HG02970 (cell line): ENCODE data around the gene BRD9.
"Not testable (repeated sequence)": the region's sequence is repeated elsewhere in the genome, so short reads cannot be mapped to it uniquely, and the experiment has no call there.

ENCODE experiments used
- ATAC-seq: cut with Tn5 transposase; IDR thresholded peaks from one replicate; pipeline ENCODE4 v1.9.1; 2021; ENCODE audit warnings: mild to moderate bottlenecking, moderate library complexity, moderate number of reproducible peaks; ENCODE audit not compliant: unreplicated experiment, low FRiP score

BRD9 gene

DNA sequence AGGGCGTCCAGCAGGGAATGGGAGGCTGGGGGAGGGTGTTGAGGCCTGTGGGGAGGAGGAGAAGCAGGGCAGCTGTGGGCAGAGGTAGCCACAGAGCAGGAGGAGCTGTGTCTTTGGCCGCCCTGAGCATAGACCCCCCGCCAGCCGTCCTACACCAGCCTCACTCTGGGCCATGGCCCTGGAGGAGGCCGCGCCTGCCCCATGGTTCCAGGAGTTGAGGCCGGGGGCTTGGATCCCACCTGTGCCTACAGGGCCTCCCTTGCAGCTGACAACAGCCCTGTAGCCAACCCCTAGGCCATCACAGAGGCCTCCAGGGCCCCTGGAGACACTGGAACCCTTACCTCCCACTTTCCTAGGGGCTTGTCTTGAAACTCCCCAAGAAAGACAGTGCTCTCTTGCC lies 44.9 kb downstream of the BRD9 start:
- ATAC-seq = not testable (repeated sequence)

GRCh38 chr5:847212-847611 lies 45.4 kb downstream of the BRD9 start:
- not testable (repeated sequence) for ATAC-seq

GRCh38 chr5:846602-847091 lies 46.0 kb downstream of the BRD9 start:
- ATAC-seq = not testable (repeated sequence)

DNA sequence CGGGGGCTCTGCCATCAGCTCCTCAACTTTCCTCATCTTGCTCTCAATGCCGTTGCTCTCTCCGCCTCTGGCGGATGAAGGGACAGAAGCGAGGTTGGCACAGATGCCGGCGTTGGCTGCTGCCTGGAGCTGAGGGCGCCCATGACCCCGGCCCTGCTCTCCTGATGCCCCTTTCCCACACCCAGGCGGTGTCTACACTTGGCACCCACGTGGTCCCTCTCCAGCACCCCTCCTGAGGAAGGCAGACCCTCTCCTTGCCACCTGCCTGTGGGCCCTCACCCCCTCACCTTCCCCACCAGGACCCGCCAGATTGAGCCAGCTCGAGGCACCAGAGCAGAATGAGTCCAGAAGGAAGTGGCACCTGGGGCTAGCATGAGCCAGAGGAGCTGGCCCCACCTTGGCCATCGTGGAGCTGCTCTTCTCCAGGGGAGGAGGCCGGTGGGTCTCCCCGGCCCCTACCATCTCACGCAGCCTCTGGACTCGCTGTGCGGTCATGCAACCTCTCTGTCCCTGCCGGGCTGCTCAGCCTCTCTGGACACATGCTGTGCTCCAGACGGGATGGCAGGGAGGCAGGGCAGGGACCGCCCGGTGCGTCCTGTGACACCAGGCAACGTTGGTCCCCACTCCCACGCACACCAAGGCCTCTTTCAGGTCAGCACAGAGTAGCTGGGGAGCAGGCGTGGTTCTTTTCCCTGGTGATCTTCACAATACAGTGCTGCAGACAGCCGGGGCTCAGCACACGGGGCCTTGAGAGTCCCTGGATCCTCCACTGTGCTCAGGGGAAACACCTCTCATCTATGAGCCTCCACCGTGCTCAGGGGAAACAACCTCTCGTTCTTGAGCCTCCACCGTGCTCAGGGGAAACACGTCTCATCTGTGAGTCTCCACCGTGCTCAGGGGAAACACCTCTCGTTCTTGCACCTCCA lies 46.7 kb downstream of the BRD9 start:
- not testable (repeated sequence) for ATAC-seq

GRCh38 chr5:845031-845675 lies 47.4 kb downstream of the BRD9 start:
- not testable (repeated sequence) for ATAC-seq

GRCh38 chr5:844426-844825 lies 48.2 kb downstream of the BRD9 start:
- not testable (repeated sequence) for ATAC-seq

GRCh38 chr5:843926-844325 lies 48.7 kb downstream of the BRD9 start:
- ATAC-seq = not testable (repeated sequence)

DNA sequence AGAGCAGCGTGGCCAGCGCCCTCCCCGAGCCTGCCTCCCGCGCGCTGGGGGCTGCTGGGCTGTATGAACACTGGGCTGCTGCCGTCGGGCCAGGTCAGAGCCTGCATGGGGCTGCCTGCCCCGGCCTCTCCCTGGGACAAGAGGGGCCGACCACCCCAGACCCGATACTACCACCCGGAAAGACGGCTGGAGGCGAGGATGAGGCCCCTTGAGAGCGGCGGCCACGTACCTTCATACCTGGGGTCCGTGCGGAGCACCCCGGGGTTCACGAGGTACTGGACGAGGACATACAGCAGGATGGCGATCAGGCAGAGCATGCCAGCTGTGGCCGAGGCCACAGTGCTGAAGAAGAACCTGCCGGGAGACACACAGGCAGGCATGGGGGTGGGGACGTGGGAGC lies 49.2 kb downstream of the BRD9 start:
- ATAC-seq = not testable (repeated sequence)

DNA sequence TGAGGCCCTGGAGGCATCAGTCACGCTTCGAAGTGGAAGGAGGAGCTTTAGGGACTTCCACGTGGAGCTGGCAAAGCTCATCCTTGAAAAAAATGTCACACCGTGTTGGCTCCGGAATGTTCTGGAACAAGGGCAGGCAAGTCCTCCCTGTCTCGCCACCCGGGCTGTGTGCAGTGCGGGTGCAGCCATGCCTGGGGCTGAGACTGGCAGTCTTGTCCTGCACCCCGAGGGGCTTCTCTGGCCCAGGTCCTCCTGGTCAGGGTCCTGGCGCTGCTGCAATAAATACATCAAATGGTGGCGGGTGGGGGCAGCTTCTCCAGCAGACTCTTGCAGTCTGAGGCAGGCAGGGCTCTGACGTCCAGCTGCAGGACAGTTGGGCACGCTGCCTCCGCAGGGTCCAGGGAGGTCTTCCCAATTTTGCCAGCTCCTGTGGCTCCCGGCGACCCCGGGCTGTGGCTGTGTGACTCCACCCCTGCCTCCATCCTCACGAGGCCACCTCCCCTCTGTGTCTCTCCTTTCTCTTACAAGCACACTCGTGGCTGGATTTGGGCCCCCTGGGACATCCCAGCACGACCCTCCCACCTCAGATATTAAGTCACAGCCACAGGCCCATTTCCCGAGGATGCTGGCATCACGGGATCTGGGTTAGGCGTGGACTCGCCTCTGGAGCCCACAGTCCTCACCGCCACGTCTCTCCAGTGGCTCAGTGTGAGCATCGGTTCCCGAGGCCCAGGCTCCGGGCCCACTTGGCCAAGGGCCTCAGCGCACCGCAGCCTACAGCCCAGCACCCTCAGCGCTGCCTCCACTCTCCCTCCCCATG lies 50.0 kb downstream of the BRD9 start:
- ATAC-seq = not testable (repeated sequence)

DNA sequence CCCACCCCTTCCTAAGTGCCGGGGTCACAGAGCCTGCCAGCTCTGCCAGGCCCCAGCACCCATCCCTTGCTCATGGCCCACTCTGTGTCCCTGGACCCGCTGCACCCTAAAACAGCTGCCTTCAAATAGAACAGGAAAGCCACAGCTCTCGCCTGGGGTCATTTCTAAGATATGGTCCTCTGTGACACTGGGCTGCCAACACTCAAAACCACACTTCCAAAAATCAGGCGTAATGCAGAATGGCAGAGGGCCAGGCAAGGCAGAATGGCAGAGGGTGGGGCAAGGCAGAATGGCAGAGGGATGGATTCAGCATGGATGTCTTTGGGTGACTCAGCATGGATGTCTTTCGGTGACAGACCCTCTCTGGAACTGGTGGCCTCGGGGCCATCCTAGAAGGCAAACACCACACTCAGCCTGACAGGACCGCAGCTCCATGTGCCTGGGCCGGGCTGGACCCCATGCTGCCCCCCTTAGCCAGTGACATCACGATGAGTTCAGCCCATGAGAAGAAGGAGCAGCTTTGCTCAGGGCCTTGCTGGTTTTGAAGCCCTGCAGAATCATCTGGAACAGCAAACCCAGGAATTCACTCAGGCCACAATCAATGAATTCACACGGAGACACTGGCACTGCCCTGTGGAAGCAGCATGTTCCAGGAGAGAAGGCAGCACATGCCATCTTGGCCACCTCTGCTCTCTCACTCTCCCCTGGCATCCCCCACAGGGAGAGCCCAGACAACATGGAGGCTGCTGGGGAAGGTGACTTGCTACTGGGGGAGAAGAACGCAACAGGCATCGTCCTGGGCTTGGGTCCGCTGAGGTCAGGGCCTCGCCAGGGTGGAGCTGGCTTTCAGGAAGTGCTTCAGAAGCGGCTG lies 50.8 kb downstream of the BRD9 start:
- ATAC-seq = not testable (repeated sequence)

- ATAC-seq = not testable (repeated sequence)
These were observed 51.6 kb downstream of the BRD9 start for GRCh38 chr5:840974-841435.

- ATAC-seq = not testable (repeated sequence)
These were observed 52.3 kb downstream of the BRD9 start for GRCh38 chr5:840118-840973.

GRCh38 chr5:838431-838851 lies 54.2 kb downstream of the BRD9 start:
- ATAC-seq = not testable (repeated sequence)

DNA sequence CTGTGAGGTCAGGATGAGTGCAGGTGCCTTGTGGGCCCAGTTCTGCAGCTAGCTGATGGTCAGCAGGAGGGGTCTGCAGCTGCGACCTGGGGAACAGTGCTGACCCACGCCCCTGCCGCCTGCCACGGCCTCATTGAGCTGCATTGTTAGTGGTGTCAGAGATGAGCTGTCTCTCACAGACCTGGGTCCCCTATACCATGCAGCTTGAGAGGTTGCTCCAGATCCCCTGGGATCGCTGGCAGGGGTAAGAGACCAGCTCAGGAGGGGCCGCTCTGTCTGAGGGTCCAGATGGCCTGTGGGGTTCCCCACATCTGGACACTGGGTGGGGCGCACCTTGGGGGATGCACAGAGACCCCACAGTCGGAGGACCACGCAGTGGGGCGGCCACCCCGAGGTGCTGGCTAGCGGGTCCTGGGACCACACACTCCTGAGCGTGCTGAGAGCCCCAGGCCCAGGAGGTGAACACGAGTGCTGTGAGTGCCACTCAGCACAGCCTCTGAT lies 54.9 kb downstream of the BRD9 start:
- ATAC-seq = not testable (repeated sequence)

- not testable (repeated sequence) for ATAC-seq
These were observed 56.5 kb downstream of the BRD9 start for GRCh38 chr5:835933-836612.

DNA sequence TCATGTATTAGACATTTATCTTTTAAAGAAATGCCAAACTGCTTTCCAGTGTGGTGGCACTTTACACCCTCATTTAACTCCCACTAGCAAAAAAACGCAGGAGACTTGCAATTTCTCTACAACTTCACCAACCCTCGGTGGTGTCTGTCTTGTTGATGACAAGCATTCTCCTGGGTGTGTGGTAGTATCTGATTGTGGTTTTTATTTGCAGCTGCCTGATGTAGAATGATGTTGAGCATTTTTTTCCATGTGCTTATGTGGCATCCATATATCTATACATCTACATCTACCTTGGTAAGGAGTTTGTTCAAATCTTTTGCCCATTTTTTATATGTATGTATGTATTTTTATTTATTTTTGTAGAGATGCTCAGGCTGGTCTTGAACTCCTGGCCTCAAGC lies 58.6 kb downstream of the BRD9 start:
- ATAC-seq = not testable (repeated sequence)

GRCh38 chr5:828194-828593 lies 64.4 kb downstream of the BRD9 start:
- ATAC-seq = not testable (repeated sequence)

GRCh38 chr5:825544-825943 lies 67.1 kb downstream of the BRD9 start:
- ATAC-seq = not testable (repeated sequence)
